ENCODE measurements around the gene CLDN16.

GRCh38 chr3:190340071-190340470 lies 47.9 kb upstream of the CLDN16 start:
- TF ChIP-seq CTCF (conservative IDR thresholded peaks at IDR 0.05 in 1 of 2, IDR thresholded peaks at IDR 0.05 in 1 of 2; ENCODE audit: extremely low read depth in 1 of 2, insufficient read depth in 1 of 2, low read depth in 1 of 2, low read length in 2 of 2) = no peak
- TF ChIP-seq EZH2 (IDR thresholded peaks at IDR 0.05; ENCODE audit: borderline replicate concordance, low read length) = no peak

Data from mammary epithelial cell (primary cell).